ENCODE results near the gene TMEM145.

DNA sequence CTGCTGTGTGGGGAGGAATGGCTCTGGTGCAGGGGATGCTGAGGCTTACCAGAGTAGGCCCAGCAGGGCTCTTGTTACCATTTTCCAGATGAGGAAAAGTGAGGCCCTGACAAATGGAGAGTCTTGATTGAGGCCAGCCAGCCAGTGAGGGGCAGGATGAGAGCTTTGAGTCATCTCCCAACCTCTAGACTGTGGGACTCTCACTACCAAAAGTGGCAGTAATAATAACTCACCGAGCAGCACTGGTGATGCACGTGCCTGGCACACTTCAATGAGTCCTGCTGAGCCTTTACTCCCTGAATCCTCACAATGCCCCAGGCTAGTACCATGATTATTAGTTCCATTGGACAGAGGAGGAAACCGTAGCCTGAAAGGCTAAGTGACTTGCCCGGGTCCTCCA is 36.3 kb upstream of the TMEM145 start:
- no peak for TF ChIP-seq CTCF (IDR thresholded peaks at IDR 0.05)
- no peak for TF ChIP-seq EP300 (IDR thresholded peaks at IDR 0.05)

All from stomach (tissue), 4 donors.